Right atrium auricular region (tissue), 2 donors: ENCODE measurements around the gene ZNF385C. TPM values are rescaled to one million over a fixed set of nuclear protein-coding genes. Genes with fewer than 3 reads are reported as not detected.

Experiments used
- DNase-seq: peaks from one replicate; pipeline ENCODE4 v3.0.0-alpha.2; 2019; ENCODE audit warnings: low spot score
- H3K27ac ChIP-seq, 2 donors: fragments of 200-600 bp; sonication (generic); 1 replicate in 1 of 2; 2 replicates in 1 of 2; pipeline ENCODE4 v1.5.1; 2016 to 2019
- H3K27me3 ChIP-seq, 2 donors: fragments of 200-600 bp; sonication (generic); one replicate each; pipeline versions ENCODE4 v1.5.1 to v1.6.0; 2017 to 2019
- H3K36me3 ChIP-seq: fragments of 200-600 bp; sonication (generic); one replicate; pipeline ENCODE4 v1.5.1; 2016
- H3K4me1 ChIP-seq, 2 donors: fragments of 200-600 bp; sonication (generic); one replicate each; pipeline versions ENCODE4 v1.5.1 to v1.6.0; 2017 to 2019
- H3K4me3 ChIP-seq, 2 donors: fragments of 200-600 bp; sonication (generic); 1 replicate in 1 of 2; 2 replicates in 1 of 2; pipeline ENCODE4 v1.5.1; 2017 to 2019; ENCODE audit warnings: mild to moderate bottlenecking in 1 of 2, moderate library complexity in 1 of 2
- H3K9me3 ChIP-seq, 2 donors: fragments of 200-600 bp; sonication (generic); one replicate each; pipeline ENCODE4 v1.5.1; 2019
- total RNA-seq, 2 donors: library from RNA; depleted of rRNA; stranded (reverse); fragments of >200 nt; gene quantifications; one replicate each; pipeline ENCODE4 v1.1.0, GENCODE V29; 2016
- TF ChIP-seq, protein P1 (sequence below), 2 donors: fragments of 200-600 bp; sonication (generic); IDR thresholded peaks; one replicate each; pipeline ENCODE4 v1.5.1; 2019; ENCODE audit warnings: antibody characterized with exemption in 2 of 2

Gene ZNF385C
- total RNA-seq, 2 donors from 2014 or later: not detected

DNA sequence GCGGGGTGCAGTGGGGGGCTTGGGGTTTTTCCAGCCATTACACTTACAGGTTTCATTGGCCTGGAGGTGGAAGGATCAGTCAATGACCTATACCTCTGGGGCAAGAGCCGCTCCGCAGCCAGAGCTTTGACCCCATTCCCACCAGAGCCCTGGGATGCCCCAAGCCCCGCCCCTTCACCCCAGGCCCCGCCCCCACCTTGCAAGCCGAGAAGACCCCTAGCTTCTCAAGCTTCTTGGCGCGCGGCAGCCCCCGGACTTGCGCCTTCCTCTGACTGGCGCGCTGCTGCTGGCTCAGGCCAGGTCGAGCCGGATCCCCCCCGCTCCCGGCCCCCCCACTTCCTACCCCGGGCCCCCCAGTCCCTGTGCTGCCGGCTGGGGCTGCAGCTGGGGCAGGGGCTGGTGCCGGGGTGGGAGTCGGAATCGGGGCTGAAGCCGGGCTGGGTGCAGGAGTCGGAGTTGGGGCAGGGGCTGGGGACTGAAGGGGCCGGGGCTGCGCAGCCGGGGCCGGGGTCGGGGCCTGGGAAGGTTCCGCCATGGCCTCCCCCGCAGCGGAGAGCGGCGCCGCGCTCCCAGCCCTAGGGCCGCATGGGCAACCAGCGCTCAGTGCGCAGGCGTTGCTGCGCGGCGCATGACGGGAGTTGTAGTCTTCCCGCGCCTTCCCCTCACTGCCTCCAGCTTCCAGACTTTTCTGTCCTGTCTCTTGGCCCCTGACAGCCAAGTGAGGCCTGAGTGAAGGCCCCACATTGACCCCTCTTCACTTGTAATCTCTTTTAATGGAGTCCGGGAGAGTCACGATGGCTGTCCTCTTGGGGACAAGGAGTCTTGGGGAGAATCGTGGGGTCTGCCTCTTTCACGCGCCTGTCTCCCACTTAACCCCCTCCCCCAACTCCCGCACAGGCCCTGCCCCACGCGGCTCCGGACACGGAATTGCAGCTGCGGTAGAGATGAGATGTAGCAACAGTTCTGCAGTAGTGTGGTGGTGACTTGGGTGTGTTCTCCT is 22.8 kb upstream of the ZNF385C start, which contains the start of gene KAT2A:
Gene KAT2A, minus strand, starts transcription at position 598 of the 1,000 bp plus-strand sequence. Its CDS starts 63 bp downstream, at position 535.
- Histone ChIP-seq H3K27ac (peak within 1 kb of the TSS; percentile 70 to 73), H3K9me3 (no peaks in the 10 kb centered on the region), H3K4me1 (peaks cover 0 to 27% of the 10 kb centered on the region in 2 donors), H3K27me3 (no peaks in the 10 kb centered on the region), H3K36me3 (peaks cover 32% of the 10 kb centered on the region), H3K4me3 (peak within 1 kb of the TSS; percentile 97 to 98)
- peak; percentile 82 for DNase-seq
- TF ChIP-seq, protein P1, sequence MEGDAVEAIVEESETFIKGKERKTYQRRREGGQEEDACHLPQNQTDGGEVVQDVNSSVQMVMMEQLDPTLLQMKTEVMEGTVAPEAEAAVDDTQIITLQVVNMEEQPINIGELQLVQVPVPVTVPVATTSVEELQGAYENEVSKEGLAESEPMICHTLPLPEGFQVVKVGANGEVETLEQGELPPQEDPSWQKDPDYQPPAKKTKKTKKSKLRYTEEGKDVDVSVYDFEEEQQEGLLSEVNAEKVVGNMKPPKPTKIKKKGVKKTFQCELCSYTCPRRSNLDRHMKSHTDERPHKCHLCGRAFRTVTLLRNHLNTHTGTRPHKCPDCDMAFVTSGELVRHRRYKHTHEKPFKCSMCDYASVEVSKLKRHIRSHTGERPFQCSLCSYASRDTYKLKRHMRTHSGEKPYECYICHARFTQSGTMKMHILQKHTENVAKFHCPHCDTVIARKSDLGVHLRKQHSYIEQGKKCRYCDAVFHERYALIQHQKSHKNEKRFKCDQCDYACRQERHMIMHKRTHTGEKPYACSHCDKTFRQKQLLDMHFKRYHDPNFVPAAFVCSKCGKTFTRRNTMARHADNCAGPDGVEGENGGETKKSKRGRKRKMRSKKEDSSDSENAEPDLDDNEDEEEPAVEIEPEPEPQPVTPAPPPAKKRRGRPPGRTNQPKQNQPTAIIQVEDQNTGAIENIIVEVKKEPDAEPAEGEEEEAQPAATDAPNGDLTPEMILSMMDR (IDR thresholded peaks at IDR 0.05): peak in 1 of 2 donors; percentile 24

- Histone ChIP-seq H3K27ac (no peak overlapping the region), H3K4me1 (peaks cover 0 to 27% of the 10 kb centered on the region in 2 donors), H3K27me3 (no peaks in the 10 kb centered on the region), H3K4me3 (peak overlapping the region; percentile 97 to 98), H3K36me3 (peaks cover 24% of the 10 kb centered on the region), H3K9me3 (no peaks in the 10 kb centered on the region)
- TF ChIP-seq, protein P1 (IDR thresholded peaks at IDR 0.05): no peak
- DNase-seq: no peak
Measured at GRCh38 chr17:42120161-42120769, 22.0 kb upstream of the ZNF385C start.

- Histone ChIP-seq H3K36me3 (peaks cover 20% of the 10 kb centered on the region), H3K9me3 (no peaks in the 10 kb centered on the region), H3K27me3 (no peaks in the 10 kb centered on the region), H3K4me3 (no peak overlapping the region), H3K4me1 (peaks cover 0 to 27% of the 10 kb centered on the region in 2 donors), H3K27ac (no peak overlapping the region)
- no peak for DNase-seq
- TF ChIP-seq, protein P1 (IDR thresholded peaks at IDR 0.05): no peak
Measured at GRCh38 chr17:42119301-42119700, 21.0 kb upstream of the ZNF385C start.

GRCh38 chr17:42118545-42118944 is 20.3 kb upstream of the ZNF385C start:
- H3K36me3 ChIP-seq: peaks cover 20% of the 10 kb centered on the region
- no peak overlapping the region for H3K4me3 ChIP-seq
- DNase-seq: no peak
- no peaks in the 10 kb centered on the region for H3K27me3 ChIP-seq
- H3K9me3 ChIP-seq: no peaks in the 10 kb centered on the region
- peaks cover 0 to 27% of the 10 kb centered on the region in 2 donors for H3K4me1 ChIP-seq
- H3K27ac ChIP-seq: no peak overlapping the region
- TF ChIP-seq, protein P1 (IDR thresholded peaks at IDR 0.05): peak in 1 of 2 donors; percentile 48

- H3K36me3 ChIP-seq: peaks cover 20% of the 10 kb centered on the region
- H3K9me3 ChIP-seq: no peaks in the 10 kb centered on the region
- no peak overlapping the region for H3K27ac ChIP-seq
- TF ChIP-seq, protein P1 (IDR thresholded peaks at IDR 0.05): no peak
- no peaks in the 10 kb centered on the region for H3K27me3 ChIP-seq
- H3K4me3 ChIP-seq: no peak overlapping the region
- H3K4me1 ChIP-seq: peaks cover 0 to 30% of the 10 kb centered on the region in 2 donors
- no peak for DNase-seq
Measured at GRCh38 chr17:42118126-42118510, 19.8 kb upstream of the ZNF385C start.
